Adrenal gland (tissue), 12 donors: ENCODE results near the gene XCR1. TPM values are rescaled to one million over a fixed set of nuclear protein-coding genes. Genes with fewer than 3 reads are reported as not detected.
"Not testable (repeated sequence)": the region's sequence is repeated elsewhere in the genome, so short reads cannot be mapped to it uniquely, and the experiment has no call there.

Experiments
- DNase-seq, 7 donors: peaks; one replicate each; pipeline ENCODE4 v3.0.0-alpha.2; 2019 to 2020
- H3K27ac ChIP-seq, 5 donors: fragments of 200-600 bp; sonication (generic) in 4 of 5; 1 replicate in 3 of 5; 2 replicates in 2 of 5; pipeline versions ENCODE4 v1.5.1 to v1.8.0; 2016 to 2020; ENCODE audit warnings: mild to moderate bottlenecking in 1 of 5
- H3K27me3 ChIP-seq: fragments of 200-600 bp; 2 replicates; pipeline ENCODE4 v1.8.0; 2021
- H3K36me3 ChIP-seq, 2 donors: fragments of 200-600 bp; replicated peaks in 1 of 2; 1 replicate in 1 of 2; 2 replicates in 1 of 2; pipeline versions ENCODE4 v1.5.1 to v1.8.0; 2018 to 2022
- H3K4me1 ChIP-seq, 2 donors: fragments of 200-600 bp; replicated peaks in 1 of 2; 1 replicate in 1 of 2; 2 replicates in 1 of 2; pipeline versions ENCODE4 v1.5.1 to v1.8.0; 2018 to 2021
- H3K4me3 ChIP-seq, 4 donors: fragments of 200-600 bp; sonication (generic) in 3 of 4; one replicate each; pipeline ENCODE4 v1.5.1; 2016 to 2018
- H3K9me3 ChIP-seq, 3 donors: fragments of 200-600 bp; sonication (generic) in 1 of 3; replicated peaks in 1 of 3; 1 replicate in 2 of 3; 2 replicates in 1 of 3; pipeline versions ENCODE4 v1.5.1 to v1.8.0; 2016 to 2021
- POLR2A ChIP-seq, 2 donors: fragments of 450-650 bp; IDR thresholded peaks; one replicate each; pipeline ENCODE4 v1.6.1; 2017; ENCODE audit warnings: antibody characterized with exemption in 2 of 2, mild to moderate bottlenecking in 2 of 2, moderate library complexity in 1 of 2
- WGBS, 4 donors: extraction: QIAGEN DNeasy Blood & Tissue Kit in 2 of 4; methylation state at CpG; one replicate each; pipeline versions ENCODE4 v1.1.5 to v1.1.7; 2013 to 2017; 5-methylcytosine and 5-hydroxymethylcytosine counted together
- intact Hi-C, 2 donors: fragments of 100-400 bp; cut with DNase I; formaldehyde crosslinking; loops; one replicate each; pipeline versions ENCODE4 v1.14.1 to v1.15.0; 2022 to 2023
- polyA plus RNA-seq, 3 donors: library from polyadenylated mRNA; stranded (reverse); fragments of 200-250 nt in 2 of 3; fragments of 350-450 nt in 1 of 3; fragmentation: Illumina TruSeq in 1 of 3; extraction: RNeasy Lipid Tissue Mini Kit (QIAGEN cat#74804) in 1 of 3; gene quantifications; one replicate each; pipeline ENCODE4 v1.2.3, GENCODE V29; 2013 to 2014
- total RNA-seq, 9 donors: library from RNA; depleted of rRNA in 4 of 9; stranded (reverse); fragments of >200 nt in 4 of 9; fragments of 120-200 nt in 1 of 9; fragmentation: NEBNext Ultra II Directional in 1 of 9; extraction: Animal tissue kit (Norgen Biotek cat#: 25700) in 1 of 9; gene quantifications; one replicate each; pipeline versions ENCODE4 v1.1.0 to v1.2.4, GENCODE V29; 2013 to 2023
- TF ChIP-seq, protein P1 (sequence below), 6 experiments: fragments of 450-650 bp in 4 of 6; fragments of 200-600 bp in 2 of 6; sonication (generic) in 1 of 6; IDR thresholded peaks; 1 replicate in 5 of 6; 2 replicates in 1 of 6; pipeline versions ENCODE4 v1.5.1 to v1.8.0; 2016 to 2021; ENCODE audit warnings: antibody characterized with exemption in 6 of 6, mild to moderate bottlenecking in 2 of 6, moderate library complexity in 1 of 6
- donor health status: healthy with polysubstance abuse.
- donor health status: Bipolar disorder and iron deficiency.
- donor health status: DM: yes; HTN: yes; CAD: no.
- donor health status: DM: no; HTN: no; CAD: no.
- donor health status: DM: no; HTN: no; CAD: no.
- donor health status: DM: yes; HTN: yes; CAD: no.

XCR1 gene
- total and polyA plus RNA-seq, 12 donors: under 0.01 to 0.18 (median 0.13) TPM; not detected in 5

GRCh38 chr3:46010519-46011113 lies 16.7 kb downstream of the XCR1 start:
- Histone ChIP-seq H3K27ac (no peak overlapping the region), H3K36me3 (no peaks in the 10 kb centered on the region), H3K4me3 (no peak overlapping the region), H3K27me3 (no peaks in the 10 kb centered on the region), H3K4me1 (peaks cover 0 to 13% of the 10 kb centered on the region in 2 donors), H3K9me3 (no peaks in the 10 kb centered on the region)
- intact Hi-C loops: no loop called here
- DNase-seq: no peak
- WGBS, 4 donors: 84 to 91% (median 88%) methylated on average over 2 of the region's 2 CpGs
- TF ChIP-seq, protein P1, sequence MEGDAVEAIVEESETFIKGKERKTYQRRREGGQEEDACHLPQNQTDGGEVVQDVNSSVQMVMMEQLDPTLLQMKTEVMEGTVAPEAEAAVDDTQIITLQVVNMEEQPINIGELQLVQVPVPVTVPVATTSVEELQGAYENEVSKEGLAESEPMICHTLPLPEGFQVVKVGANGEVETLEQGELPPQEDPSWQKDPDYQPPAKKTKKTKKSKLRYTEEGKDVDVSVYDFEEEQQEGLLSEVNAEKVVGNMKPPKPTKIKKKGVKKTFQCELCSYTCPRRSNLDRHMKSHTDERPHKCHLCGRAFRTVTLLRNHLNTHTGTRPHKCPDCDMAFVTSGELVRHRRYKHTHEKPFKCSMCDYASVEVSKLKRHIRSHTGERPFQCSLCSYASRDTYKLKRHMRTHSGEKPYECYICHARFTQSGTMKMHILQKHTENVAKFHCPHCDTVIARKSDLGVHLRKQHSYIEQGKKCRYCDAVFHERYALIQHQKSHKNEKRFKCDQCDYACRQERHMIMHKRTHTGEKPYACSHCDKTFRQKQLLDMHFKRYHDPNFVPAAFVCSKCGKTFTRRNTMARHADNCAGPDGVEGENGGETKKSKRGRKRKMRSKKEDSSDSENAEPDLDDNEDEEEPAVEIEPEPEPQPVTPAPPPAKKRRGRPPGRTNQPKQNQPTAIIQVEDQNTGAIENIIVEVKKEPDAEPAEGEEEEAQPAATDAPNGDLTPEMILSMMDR (IDR thresholded peaks at IDR 0.05): no peak
- TF ChIP-seq POLR2A (IDR thresholded peaks at IDR 0.05): no peak

GRCh38 chr3:46008058-46008457 lies 19.2 kb downstream of the XCR1 start:
- Histone ChIP-seq H3K36me3 (no peaks in the 10 kb centered on the region), H3K27ac (no peak overlapping the region), H3K4me3 (no peak overlapping the region), H3K4me1 (peaks cover 0 to 13% of the 10 kb centered on the region in 2 donors), H3K27me3 (no peaks in the 10 kb centered on the region), H3K9me3 (no peaks in the 10 kb centered on the region)
- DNase-seq: no peak
- TF ChIP-seq, protein P1 (IDR thresholded peaks at IDR 0.05): no peak
- TF ChIP-seq POLR2A (IDR thresholded peaks at IDR 0.05): no peak
- 68 to 89% (median 78%) methylated on average over 5 to 6 of the region's 6 CpGs for WGBS, 4 donors
- intact Hi-C loops: no loop called here

- Histone ChIP-seq H3K4me1 (peaks cover 0 to 13% of the 10 kb centered on the region in 2 donors), H3K27ac (peak overlapping the region in 1 of 5 donors; percentile 65)
Observed at GRCh38 chr3:46007280-46007679, 20.0 kb downstream of the XCR1 start.

GRCh38 chr3:46006238-46007032 lies 20.8 kb downstream of the XCR1 start:
- peaks cover 0 to 13% of the 10 kb centered on the region in 2 donors for H3K4me1 ChIP-seq
- DNase-seq: no peak
- TF ChIP-seq, protein P1 (IDR thresholded peaks at IDR 0.05): no peak
- no peak for TF ChIP-seq POLR2A (IDR thresholded peaks at IDR 0.05)
- H3K27ac ChIP-seq: peak overlapping the region in 2 of 5 donors; percentile 61 to 65
- no peaks in the 10 kb centered on the region for H3K36me3 ChIP-seq
- 62 to 73% (median 65%) methylated on average over 5 of the region's 5 CpGs for WGBS, 4 donors
- intact Hi-C loops: no loop called here
- no peaks in the 10 kb centered on the region for H3K27me3 ChIP-seq
- H3K4me3 ChIP-seq: no peak overlapping the region
- H3K9me3 ChIP-seq: no peaks in the 10 kb centered on the region

More at GRCh38 chr3:46007280-46007679, 20.0 kb downstream of the XCR1 start:
- H3K36me3 ChIP-seq: no peaks in the 10 kb centered on the region
- H3K27me3 ChIP-seq: no peaks in the 10 kb centered on the region
- intact Hi-C loops: no loop called here
- TF ChIP-seq, protein P1 (IDR thresholded peaks at IDR 0.05): no peak
- TF ChIP-seq POLR2A (IDR thresholded peaks at IDR 0.05): no peak
- H3K4me3 ChIP-seq: no peak overlapping the region
- DNase-seq: no peak
- H3K9me3 ChIP-seq: no peaks in the 10 kb centered on the region

DNA sequence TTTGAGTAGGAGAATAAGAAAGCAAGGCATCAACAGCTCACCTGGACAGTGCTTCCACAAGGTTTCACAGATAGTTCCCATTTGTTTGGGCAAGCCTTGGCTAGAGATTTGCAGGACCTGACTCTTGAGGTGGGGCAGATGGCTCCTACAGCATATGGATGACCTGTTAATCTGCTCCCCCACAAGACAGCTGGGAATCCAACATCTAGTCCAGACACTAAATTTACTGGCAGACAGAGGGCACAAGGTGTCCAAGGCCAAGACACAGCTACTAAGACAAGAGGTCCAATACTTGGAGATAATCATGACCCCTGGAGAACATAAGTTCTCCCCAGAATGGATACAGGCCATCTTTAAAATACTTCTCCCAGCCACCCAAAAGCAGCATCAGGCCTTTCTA lies 23.6 kb downstream of the XCR1 start:
- H3K27ac ChIP-seq, H3K4me3 ChIP-seq, intact Hi-C loops, DNase-seq, H3K9me3 ChIP-seq, H3K36me3 ChIP-seq, H3K27me3 ChIP-seq: not testable (repeated sequence)
- H3K4me1 ChIP-seq: peaks cover 0 to 13% of the 10 kb centered on the region in 2 donors
